AML-193 (cell line): ENCODE results near the gene SMARCA1.

Experiments used
- DNase-seq, 2 experiments: peaks; one replicate each; lab custom pipeline; 2025; lab: John Stamatoyannopoulos, UW

SMARCA1 gene

DNA sequence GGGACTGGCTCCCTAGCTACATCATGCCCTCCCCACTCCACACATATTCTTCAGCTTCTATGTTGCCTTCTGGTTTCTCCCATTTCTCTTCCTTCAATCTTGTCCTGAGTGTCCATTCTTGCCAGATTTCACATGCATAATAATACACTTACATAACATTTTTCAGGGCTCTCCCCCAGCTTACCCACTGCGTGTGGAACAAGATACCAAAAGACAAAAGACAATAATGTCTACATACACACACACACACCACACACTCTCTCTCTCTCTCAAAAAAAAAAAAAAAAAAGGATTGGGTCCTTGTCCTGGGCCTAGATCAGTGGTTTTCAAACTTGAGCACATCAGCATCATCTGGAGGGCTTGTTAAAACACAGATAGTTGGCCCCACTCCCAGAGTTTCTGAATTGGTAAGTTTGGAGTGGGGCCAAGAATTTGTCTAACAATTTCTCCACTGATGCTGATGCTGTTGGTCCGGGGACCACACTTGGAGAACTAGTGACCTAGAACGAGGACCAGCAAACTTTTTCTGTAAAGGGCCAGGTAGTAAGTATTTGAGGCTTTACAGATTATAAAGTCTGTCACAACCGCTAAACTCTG is 6.5 kb upstream of the SMARCA1 start:
- no peak for DNase-seq

DNA sequence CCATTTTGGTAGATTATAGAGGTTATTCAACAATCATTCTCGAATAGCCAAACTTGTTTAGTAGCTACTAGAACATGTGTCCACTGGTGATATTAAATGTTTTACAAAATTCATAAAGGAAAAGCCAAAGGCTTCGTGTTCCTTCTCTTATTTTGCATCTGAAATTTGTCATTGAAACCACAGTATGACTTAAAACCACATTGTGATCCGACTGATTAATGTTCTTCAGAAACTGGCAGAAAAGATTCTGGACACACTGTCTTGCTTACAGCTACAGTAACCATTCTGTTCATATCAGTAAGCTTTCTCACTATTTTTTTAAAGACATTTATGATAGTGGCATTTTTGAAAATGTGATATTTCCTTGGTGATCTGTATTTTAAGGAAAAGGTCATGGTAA is 2.6 kb upstream of the SMARCA1 start:
- no peak for DNase-seq

DNA sequence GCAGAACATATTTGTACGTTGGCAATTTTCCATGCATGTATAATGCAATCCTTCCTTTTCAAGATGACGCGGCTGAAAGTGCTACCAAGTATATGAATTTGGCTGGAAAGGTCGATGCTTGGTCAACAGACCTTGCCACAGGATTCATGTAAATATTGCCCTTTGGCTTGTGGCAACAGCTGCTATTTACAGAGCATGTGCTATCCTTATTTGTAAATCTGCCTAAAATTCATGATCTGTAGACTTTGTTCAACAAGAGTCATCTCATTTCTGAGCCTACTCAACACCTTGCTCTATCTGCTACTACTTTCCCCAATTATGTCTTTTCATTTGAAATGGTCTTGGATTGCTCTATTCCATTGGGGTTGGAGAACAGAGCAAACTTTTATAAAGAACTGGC is 1.9 kb upstream of the SMARCA1 start:
- no peak for DNase-seq

DNA sequence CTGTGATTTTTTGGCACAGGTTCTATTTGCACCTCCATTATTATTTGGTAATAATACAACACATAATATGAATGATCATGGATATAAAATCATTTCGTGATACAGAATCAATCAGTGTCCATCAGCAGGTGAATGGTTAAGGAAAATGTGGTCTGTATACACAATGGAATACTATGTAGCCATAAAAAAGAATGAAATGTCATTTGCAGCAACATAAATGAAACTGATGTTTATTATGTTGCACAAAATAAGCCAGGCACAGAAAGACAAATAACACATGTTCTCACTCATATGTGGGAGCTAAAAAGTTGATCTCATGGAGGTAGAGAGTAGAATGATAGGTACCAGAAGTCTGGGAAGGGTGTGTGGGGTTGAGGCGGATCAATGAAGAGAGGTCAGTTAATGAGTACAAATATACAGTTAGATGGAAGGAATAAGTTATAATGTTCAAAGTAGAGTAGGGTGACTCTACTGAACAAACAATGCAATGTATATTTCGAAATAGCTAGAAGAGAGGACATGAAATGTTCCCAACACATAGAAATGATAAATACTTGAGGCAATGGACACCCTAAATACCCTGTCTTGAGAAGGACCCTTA is 1.1 kb upstream of the SMARCA1 start:
- no peak for DNase-seq

DNA sequence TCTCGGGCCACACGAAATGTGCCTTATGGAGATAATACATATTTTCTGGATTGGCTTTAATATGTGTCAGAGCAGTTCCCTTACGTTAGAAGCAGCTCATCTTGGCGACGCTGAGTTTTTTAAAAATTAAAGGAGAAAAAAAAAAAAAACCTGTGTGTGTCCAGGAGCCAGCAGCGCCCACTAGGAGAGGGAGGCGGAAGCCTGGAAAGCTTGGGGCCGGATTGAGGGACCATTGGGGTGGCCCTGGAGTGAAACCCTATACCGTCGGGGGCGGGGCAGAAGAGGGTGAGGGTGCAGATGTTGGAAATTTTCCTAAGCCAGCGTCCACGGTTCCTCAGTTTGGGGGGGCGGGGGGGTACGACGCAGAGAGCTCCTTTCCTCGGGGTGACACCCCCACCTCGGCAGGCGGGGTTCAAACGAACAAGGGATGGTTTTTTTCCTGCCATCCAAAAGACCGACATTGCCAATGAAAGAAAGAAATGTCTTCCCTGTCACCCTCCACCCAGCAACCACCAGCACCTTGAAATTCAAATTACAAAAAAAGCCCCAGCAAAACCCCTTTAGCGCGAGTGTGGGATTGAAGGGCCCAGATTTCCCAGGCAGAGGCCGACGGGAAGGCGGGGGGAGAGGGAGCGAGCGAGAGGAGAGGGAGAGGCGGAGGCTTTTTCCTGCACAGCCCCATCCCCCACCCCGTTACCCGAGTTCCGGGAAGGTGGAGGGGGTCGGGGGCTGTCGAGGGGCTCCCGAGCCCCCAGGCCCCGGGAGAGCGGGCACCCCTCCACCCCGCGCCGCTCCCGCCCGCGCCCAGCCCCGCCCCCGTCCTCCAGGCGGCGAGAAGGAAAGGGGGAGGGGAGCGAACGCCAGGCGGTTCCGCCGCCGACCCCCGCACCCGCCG is 859 bp downstream of the SMARCA1 start:
- no peak for DNase-seq

DNA sequence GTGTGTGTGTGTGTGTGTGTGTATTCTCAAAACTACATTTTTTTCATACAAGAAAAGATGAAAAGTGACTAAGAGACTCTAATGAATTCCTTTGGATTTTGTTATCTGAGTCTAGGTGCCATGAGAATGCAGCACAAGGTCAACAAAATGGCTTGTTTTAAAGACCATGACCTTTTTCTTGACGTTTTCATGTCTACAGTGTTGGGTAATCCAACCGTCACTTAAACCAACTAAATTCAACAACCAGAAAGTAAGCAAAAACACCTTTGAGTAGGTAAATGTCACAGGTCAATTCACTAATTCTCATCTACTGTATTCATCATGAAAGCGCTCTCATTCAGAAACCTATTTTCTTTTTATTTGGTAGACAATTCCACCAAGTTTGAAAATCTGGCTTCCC is 3.1 kb downstream of the SMARCA1 start:
- DNase-seq = no peak

DNA sequence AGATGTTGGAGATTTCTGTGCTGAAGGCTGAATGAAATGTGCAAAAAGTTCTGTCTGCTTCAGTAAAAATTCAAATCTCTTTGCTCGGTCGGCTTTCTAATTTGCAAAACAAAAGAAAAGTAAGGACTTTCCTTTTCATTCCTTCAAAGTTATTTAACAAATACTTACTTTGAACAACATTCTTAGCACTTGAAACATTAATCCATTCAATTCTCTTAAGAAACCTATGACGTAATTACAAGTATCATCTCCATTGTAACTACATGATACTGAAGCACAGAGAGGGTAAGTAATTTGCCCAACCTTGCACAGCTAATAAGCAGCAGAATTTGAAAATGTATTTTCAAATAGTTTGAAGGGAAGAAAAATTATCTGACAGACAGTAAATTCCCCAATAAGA is 6.9 kb downstream of the SMARCA1 start:
- no peak for DNase-seq

DNA sequence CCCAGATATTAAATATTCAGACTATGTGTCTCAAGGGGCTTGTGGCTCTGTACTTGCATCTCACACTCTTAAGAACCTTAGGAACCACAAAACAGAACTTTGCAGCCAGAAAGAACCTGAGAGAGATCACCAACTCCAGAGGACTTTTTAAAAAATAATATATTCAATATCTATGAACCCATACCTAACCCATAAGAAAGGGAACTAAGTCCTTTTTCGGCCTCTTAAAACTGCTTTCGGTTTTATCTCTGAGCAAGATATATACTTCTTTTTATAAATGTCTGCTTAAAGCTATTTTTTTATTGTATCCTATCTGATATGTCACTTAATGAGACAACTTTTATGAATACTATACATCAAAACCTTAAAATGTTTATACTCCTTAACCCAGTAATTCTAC is 10.9 kb downstream of the SMARCA1 start:
- no peak for DNase-seq

DNA sequence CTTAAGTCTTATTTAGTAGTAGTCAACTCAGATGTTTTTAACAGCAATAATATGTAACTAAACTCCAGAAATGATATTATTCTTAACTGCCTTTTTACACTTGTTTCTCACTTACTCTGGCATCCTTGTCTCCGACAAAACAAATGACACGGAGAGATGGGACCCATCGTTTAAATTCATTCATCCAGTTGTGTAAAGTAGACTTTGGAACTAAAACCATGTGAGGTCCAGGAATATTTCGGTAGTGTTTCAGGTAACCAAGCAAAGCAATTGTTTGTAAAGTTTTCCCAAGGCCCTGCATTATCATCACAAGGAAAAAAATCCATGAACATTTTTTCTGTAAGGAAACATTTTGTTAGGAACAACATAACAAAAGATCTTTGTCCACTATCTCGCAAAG is 11.6 kb downstream of the SMARCA1 start:
- DNase-seq = no peak

DNA sequence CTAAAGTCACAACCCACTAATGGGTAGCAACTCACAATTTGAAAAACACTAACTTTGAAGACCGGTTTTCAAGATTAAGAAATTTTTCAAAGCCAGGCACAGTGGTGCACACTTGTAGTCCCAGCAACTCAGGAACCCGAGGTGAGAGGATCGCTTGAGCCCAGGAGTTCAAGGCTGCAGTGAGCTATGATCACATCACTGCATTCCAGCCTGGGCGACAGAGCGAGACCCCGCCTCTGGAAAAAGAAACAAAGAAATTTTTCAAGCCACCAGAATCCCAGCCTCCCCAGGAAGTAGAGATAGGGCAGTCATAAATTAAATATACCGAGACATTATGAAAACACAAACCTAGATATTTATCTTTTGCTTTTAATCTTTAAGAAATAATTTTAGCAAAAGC is 13.0 kb downstream of the SMARCA1 start:
- no peak for DNase-seq

DNA sequence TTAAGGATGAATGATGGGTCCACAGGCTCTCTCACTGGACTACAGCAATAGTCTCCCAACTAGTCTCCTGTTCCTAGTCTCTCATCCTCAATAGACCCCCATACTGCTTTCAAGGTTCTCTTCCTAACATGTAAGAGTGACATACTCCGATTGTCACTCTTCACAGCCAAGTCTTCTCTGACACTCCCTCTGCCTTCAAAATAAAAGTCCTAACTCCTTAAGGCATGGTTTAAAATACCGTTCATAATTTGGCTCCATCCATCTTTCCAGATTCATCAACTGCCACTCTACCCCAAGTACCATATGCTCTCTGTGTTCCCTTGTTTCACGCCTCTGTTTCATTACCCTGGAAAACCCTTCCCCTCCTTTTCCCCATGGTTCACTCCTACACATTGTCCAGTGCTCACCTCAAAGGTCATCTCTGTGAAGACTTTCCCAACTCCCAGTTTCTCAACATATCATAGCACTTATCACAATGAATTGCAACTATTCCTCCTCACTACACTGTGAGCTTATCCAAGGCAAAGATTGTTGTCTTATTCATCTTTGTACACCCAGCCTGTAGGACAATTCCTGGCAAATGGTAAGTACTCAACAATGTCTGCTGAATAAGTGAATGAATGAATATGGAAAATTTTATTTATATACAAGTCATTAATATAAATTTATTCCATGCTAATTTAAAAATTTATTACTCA is 26.0 kb downstream of the SMARCA1 start:
- DNase-seq = no peak

DNA sequence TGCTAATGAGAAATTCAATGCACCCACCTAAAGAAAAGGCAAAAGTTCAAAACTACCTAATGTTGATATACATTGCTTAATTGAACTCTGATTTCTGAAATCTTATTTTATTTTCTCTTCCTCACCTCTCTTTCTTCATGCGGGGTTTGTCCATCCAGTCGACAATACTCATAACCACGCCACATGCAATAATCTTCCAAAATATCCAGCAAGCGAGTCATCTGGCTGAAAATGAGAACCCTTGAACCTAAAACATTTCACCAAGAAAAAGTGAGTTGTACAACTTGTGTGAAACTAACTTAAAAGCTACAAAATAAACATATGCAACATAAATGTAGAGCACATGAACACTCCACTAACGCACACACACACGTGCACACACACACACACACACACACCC is 26.7 kb downstream of the SMARCA1 start:
- DNase-seq = no peak

DNA sequence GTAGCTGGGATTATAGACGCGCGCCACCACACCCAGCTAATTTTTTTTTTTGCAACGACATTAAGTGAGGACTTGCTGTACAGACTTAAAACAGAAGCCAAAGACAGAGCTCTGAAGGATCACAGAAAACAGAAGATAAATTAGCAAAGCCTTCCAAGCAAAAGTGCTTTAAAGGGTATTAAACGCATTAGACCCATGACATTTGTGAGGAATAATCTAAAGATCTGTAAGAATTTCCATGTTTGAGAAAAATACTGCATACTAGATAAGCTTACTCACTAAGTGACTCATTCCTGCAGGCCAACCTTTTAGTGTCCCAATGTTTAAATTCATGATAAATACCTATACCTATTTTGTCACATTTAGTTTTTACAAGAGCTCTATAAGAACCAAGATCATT is 27.4 kb downstream of the SMARCA1 start:
- no peak for DNase-seq

DNA sequence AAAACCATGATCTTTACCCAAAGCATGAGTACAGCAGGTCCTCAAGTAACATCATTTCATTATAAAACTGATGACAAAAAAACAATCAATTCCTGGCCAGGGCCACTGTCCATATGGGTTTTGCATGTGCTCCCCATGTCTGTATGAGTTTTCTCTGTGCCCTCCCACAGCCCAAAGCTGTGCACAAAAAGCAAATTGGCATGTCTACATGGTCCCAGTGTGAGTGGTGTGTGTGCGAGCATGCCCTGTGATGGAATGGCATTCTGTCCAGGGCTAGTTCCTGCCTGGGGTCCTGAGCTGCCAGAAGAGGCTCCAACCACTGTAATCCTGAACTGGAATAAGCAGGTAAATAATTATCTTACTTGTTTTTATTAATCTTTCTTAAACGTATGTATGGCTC is 28.4 kb downstream of the SMARCA1 start:
- DNase-seq = no peak

DNA sequence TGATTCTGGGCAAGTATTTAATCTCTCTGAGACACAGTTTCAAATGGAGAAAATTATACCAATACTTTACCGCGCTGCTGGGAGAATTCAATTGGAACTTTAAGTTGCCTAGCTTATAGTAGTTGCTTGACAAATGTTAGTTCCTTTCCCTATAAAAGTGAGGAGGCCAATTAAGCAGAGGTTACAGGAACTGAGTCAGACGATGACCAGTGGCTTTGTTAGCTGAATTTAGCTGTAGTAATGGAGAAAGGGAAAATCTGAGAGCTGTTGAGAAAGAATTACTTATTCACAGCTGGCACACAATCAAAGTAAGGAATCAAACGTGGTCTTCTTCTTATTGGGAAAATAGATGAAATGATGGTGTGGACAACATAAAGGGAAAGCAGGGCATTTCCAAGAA is 29.6 kb downstream of the SMARCA1 start:
- no peak for DNase-seq

DNA sequence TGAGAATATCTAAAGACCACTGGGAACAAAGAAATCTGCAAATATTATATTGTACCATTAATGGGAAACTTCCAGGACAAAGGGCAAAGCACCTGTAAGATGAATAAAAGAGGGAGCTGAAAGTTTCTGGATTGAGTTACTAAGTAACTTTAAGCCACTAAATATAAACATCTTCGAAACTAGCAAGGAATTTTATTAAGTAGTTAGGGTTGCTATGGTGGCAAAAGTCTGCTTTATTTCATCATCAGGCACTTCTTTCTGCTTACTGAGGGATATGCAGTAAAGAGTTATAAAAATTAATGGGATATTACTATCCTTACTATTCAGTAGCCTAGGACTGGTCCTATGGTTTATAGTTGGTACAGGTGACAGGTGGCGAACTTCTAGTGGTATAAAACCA is 33.0 kb downstream of the SMARCA1 start:
- no peak for DNase-seq

DNA sequence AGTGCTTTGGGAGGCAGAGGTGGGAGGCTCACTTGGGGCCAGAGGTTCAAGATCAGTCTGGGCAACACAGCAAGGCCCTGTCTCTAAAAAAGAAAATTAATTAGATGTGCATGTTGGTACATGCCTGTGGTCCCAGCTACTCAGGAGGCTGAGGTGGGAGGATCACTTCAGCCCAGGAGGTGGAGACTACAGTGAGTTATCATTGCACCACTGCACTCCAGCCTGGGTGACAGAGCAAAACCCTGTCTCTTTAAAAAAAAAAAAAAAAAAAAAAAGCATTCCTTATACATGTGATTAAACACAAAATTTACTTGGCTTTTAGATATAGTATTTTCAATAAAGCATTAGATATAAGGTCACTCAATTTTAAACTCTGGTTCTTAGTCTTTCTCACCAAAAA is 34.9 kb downstream of the SMARCA1 start:
- DNase-seq = no peak

DNA sequence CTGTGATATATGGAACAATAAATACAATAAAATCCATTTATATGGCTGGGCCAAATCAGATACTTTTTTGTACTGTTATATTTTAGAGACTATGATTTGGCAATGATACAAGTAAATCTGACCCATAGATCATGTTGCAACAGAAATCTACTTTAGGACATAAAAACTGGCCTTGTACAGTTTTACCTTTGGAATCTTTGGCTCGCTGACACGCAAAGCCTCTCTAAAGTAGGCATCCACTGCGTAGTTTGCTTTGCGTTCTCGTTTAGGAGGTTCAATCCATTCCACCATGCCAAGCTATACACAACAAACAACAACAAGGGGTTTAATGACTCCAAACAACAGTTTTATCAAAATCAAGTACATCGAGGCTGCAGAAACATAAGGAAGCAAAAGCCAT is 42.4 kb downstream of the SMARCA1 start:
- DNase-seq = no peak

DNA sequence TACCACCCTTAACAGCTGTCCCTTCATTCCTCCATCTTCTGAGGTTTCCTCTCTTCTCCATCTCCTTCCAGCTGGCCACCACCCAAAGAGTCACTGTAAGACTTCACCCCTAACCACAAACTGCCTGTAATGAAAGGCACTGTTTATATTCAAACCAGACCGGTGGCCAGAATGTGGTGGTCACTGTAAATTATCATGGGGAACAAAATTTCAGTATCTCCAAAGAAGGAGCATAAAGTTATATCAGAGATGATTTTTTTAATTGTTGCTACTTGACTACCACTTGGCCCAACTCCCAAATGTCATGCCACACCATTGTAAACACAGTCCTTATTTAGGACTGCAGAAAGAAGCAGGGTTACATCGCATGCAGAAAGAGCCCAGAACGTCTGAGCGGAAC is 44.8 kb downstream of the SMARCA1 start:
- no peak for DNase-seq

DNA sequence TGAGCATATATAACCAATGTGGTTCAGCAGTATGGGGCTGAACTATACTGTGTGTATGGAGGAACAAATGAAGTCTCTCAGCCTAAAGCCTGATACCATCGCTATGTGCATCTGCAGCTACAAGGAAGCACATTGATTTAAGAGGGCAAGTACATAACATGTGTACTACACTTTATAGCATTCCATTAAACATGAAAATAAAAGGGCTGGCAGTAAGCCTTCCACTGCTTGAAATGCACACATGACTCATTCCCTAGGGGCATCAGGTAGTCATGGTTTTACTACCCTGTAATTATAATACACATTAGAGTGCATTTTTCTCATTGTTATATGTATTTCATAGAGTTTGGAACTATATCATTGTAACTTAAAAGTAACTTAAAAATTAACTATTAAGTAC is 51.2 kb downstream of the SMARCA1 start:
- no peak for DNase-seq

DNA sequence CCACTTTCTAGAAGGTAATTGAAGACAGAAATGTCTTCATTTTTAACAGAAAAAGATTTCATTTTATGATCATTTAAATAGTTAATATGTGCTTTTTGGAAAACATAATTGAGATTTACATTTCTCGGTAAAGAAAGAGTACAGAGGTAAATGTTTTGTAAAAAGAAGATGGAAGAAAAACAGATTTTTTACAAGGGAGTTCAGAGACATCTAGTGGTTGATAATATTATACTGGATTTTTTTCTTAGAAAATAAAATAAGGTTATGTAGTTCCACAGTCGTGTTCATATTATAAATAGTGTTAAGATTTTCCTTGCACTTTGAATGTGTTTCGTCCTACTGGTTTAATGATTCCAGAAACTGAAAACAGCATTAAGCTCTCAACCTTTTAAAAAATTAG is 60.6 kb downstream of the SMARCA1 start:
- DNase-seq = peak; percentile 0 to 1

DNA sequence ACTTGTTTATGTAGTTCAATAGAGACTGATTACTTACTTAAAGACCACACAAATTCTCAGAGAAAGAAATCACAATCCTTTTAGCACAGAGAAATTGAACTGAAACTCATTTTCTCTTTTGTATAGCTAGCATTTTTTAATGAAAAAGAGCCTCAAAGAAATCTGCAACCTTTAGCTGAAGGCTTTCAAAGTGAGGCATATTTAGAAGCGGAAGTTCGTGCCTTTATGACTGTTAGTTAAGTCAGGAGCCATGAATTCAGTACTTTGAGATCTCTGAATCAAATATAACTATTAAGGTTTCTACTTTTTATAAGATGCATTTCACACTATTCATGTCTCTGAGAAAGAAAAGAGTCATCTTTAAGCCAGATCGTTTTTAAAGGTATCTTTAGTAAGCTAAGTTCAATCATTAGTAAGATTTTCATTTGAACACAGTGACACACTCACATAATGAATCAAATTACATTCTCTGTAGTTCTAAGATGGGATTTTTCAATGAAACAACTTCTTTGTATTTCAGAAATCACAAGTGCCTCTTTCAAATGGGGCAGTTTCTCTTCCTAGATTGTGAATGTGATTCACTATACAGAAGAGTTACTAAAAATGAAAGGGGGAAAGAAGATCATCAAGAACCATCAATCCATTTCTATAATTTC is 61.4 kb downstream of the SMARCA1 start:
- DNase-seq = no peak
